GM21360 (cell line): ENCODE results near the gene FCRLB.
"Not testable (repeated sequence)": the region's sequence is repeated elsewhere in the genome, so short reads cannot be mapped to it uniquely, and the experiment has no call there.

ENCODE experiments used
- ATAC-seq: cut with Tn5 transposase; IDR thresholded peaks from one replicate; pipeline ENCODE4 v1.9.1; 2021; ENCODE audit warnings: mild to moderate bottlenecking, moderate library complexity; ENCODE audit not compliant: unreplicated experiment

FCRLB gene

DNA sequence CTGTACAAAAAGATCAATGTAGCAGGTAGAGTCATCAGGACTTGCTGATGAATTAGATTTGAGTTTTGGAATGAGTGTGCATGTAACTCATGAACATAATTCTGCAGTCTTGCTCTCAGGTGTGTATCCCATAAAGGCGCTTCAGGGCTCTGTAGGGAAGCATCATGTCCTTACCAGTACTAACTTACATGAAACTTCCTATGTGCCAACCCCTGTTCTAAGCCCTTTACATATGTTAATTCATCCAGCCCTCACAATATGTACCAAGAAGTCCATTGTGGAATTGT lies 2.1 kb upstream of the FCRLB start:
- peak; percentile 48 for ATAC-seq

- ATAC-seq: no peak
Measured at GRCh38 chr1:161720422-161720821, 922 bp upstream of the FCRLB start.

GRCh38 chr1:161721738-161722343 lies 497 bp downstream of the FCRLB start:
- no peak for ATAC-seq

DNA sequence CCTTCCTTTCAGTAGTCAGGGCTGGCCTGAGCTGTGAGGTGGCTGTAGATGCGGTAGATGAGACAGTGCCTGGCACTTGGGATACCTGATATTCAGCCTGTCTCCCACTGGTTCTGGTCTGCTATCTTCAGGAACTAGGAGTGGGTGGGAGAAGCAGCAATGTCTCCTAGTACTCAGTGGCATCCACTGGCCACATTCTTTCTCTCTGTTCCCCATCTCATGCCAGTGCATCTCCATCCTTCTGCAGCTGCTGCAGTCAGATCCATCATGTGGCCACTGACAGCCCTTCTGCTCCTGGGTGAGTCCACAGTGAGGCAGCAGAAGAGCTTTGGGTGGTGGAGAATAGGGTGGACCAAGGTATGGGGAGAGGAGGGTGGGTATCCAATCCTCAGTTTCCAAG lies 1.1 kb downstream of the FCRLB start:
- no peak for ATAC-seq

DNA sequence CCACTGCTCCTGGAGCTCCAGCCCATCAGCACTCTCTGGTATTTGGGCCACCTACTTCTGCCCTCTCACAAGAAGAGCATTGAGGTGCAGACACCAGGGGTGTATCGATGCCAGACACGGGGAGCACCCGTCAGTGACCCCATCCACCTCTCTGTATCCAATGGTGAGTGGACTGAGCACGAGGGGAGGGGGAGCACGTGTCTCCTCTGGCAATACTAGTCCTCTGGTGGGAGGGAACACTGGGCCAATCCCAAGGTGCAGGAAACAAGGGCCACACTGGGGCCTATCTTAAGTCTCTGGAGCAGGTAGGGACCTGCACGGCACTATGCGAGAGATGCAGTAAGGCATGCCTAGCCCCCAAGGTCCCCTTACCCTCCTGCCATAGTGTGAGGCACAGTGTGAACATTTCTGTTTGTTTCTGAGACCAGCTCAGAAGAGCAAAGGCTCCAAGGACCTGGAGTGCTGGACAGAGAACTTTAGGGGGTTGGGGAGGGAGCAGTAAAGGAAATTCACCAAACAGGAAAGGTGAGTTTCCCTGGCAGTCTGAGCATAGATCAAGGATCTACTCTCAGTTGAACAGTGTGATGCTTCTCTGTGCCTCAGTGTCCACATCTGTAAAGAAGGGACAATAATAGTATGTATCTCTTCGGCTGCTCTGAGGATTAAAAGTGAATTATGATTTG lies 2.3 kb downstream of the FCRLB start:
- no peak for ATAC-seq

DNA sequence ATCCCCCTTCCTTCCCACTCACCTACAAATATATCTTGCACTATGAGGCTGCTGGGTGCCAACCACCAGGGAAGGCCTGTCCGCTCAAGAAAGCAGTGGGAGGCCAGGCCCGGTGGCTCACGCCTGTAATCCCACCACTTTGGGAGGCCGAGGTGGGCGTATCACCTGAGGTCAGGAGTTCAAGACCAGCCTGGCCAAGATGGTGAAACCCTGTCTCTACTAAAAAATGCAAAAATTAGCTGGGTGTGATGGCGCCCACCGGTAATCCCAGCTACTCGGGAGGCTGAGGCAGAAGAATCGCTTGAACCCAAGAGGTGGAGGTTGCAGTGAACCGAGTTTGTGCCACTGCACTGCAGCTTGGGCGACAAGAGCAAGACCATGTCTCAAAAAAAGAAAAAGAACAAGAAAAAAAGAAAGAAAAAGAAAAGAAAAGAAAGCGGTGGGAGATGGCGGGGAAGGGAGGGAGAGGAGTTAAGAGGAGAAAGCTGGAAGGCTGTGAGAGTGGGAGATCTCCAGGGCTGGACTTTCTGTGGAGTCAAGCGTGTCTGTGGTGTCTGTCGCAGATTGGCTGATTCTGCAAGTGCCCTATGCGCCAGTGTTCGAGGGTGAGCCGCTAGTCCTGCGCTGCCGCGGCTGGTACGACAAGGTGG lies 4.0 kb downstream of the FCRLB start:
- ATAC-seq: not testable (repeated sequence)

DNA sequence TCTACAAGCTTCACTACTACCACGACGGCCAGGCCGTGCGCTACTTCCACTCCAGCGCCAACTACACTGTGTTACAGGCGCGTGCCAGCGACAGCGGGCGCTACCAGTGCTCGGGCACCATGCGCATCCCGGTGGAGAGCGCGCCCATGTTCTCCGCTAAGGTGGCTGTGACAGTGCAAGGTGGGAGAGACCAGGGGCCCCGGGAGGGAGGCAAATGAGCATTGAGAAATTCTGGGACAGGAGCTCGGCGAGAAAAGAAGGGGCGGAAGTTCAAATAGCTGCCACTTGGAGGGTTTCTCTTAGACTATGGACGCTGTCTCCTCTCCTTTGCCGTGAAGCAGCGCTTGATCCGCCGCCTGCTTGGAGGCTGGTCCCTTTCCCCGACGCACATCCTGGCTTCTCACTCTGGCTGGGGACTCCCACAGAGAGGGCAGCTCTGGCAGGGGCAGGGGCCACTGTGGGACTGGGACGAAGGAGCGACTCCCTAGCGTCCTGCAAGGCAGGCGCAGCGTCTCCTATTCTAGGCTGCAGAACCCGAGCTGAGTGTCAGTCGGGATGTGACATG lies 4.6 kb downstream of the FCRLB start:
- peak; percentile 14 for ATAC-seq

DNA sequence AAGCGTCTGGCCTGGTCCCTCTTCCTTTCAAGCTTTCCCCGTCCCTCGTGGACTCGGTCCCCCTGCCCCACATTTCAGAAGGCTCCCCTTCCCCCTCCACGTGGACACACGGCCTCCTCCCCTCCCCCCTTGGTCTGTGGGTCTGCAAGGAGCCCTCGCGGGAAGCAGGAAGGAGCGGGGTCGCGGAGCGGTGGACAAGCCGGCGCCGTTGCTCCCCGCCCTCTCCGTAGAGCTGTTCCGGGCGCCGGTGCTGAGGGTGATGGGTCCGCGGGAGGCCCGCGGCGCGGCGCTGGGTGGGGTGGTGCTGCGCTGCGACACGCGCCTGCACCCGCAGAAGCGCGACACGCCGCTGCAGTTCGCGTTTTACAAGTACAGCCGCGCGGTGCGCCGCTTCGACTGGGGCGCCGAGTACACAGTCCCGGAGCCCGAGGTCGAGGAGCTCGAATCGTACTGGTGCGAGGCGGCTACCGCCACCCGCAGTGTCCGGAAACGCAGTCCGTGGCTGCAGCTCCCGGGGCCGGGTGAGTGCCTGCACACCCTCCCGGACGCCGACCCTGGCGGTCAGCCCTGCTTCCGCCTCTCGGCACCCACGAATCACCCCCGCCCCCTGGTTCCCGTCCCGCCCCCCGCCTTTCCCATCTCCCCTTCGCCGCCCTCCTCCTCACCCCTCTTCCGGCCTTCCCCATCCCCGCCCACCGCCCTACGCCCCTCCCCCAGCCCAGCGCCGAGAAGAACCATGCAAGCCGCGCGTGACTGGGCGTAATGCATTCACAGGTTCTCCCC lies 5.3 kb downstream of the FCRLB start:
- ATAC-seq: peak; percentile 48

- peak; percentile 7 for ATAC-seq
Measured at GRCh38 chr1:161727256-161727924, 6.0 kb downstream of the FCRLB start.

GRCh38 chr1:161728376-161729226 lies 7.3 kb downstream of the FCRLB start:
- no peak for ATAC-seq

GRCh38 chr1:161730050-161730564 lies 8.8 kb downstream of the FCRLB start:
- no peak for ATAC-seq

GRCh38 chr1:161731241-161731640 lies 9.9 kb downstream of the FCRLB start:
- no peak for ATAC-seq

DNA sequence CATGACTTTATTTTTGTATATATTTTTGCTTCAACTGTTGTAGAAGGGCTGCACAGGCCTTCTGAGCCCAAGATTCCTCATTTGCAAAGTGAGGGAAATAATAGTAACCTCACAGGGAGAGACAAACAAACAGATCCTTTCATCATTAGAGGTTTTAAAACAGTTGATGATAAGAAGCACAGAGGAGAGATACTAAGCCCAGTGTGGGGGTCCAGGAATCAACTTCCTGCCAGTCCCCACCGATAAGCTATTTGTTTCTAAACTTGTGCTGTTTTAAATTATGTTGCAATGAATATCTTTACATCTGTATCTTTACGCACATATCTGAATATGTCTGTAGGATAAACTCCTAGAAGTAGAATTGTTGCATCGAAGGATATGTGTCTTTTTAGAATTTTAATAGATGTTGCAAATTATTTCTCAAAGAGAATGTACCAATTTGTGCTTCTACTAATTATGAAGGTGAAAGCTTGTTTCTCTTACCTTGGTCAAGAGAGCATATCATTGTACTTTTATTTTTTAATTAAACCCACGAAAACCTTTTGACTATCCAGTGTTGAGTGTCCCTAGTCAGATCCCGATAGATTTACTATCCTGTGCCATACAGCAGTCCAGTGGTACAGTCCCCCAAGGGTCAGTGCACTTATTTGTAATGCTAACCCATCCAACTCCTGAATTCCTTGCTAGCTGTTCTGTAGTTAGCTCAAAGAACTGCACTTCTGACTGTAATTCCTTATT lies 10.8 kb downstream of the FCRLB start:
- ATAC-seq: no peak

- no peak for ATAC-seq
Measured at GRCh38 chr1:161733526-161733925, 12.2 kb downstream of the FCRLB start.

- ATAC-seq: no peak
Measured at GRCh38 chr1:161735837-161736236, 14.5 kb downstream of the FCRLB start.

DNA sequence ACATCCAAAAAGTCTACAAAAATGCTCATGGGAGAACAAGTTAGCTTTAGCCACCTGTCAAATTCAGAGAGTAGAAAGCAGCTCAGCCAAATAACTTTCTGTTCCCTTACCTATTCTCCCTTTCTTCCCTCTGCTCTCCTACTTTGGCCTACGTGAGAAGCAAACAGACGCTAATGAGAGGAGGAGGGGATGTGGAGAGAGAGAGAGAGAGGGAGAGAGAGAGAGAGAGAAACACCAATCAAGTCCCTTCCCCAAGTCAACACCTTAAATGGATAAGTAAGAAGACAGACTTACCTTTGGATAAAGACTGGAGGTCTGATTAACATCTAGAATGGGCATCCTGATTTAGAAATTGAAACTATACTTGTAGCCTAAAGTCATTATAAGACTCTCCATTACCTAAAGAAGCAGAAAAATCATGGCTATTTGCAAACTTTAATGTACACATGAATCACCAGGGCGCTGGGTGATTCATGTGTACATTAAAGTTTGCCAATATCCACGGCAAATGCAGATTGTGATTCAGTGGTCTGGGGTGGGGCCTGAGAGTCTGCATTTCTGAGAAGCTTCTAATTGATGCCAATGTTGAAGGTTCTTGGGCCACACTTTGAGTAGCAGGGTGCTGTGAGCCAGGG lies 15.1 kb downstream of the FCRLB start:
- no peak for ATAC-seq

DNA sequence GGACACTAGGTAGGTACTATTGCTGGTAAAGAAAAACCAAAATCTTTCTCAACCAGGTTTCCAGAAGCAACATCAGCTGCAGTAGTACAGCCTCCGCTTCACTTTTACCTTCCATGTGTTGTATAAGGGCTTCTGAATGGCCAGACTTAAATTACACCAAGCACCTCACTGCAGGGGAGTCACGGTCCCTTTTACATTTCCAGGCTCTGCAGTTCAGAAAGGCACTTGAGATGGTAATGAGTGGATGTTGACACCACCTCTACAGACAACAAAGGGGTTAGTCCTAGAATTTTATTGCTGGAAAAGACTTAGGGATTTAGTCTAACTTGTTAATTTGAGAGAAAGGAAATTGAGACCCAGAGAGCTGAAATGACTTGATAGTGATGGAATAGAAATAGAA lies 16.3 kb downstream of the FCRLB start:
- ATAC-seq: no peak

DNA sequence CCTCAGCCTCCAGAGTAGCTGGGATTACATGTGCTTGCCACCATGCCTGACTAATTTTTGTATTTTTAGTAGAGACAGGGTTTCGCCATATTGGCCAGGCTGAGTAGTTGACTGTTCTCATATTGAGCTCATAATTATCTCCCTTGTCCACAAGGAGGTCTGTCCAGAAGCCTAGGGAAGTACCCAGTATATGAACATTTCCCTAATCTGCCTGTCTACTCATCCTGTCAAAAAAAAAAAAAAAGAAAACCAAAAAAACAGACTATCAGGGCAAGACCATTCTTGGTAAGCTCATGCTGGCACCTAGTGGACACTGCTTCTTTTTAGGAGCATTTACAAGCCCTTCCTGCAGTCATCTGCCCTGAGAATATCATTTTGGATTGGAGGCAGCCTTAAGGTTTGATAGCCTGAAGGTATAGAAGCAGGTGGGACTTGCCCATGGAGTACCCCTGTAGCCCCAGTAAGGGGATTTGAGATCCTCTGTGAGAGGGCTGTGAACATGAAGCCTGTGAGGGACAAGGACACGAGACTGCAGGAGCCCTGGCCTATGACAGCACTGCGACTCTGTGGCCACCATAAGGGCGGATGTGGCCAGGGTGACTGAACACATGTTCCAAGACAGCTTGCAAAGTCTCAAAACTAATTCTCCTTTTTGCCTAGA lies 17.4 kb downstream of the FCRLB start:
- no peak for ATAC-seq
